Right cardiac atrium (tissue), 5 donors: ENCODE measurements around the gene ADGRD1. TPM values are rescaled to one million over a fixed set of nuclear protein-coding genes. Genes with fewer than 3 reads are reported as not detected.

Experiments
- ATAC-seq, 2 donors: fragments of 200-7000 bp; cut with Tn5 transposase; one replicate each; pipeline versions ENCODE4 v1.8.0 to v1.9.1; 2020; ENCODE audit warnings: moderate library complexity in 2 of 2, mild to moderate bottlenecking in 1 of 2
- DNase-seq, 3 donors: peaks; one replicate each; pipeline ENCODE4 v3.0.0-alpha.2; 2020
- H3K27ac ChIP-seq: one replicate; pipeline ENCODE4 v1.5.1; 2013; ENCODE audit warnings: mild to moderate bottlenecking, low read length, control low read depth, moderate library complexity
- H3K27me3 ChIP-seq: one replicate; pipeline ENCODE4 v1.6.1; 2013; ENCODE audit not compliant: control insufficient read depth, insufficient read depth
- H3K4me1 ChIP-seq: one replicate; pipeline ENCODE4 v1.6.1; 2013; ENCODE audit warnings: low read length; ENCODE audit not compliant: control insufficient read depth, insufficient read depth
- H3K4me3 ChIP-seq: one replicate; pipeline ENCODE4 v1.5.1; 2013; ENCODE audit warnings: low read length, control low read depth
- H3K9me3 ChIP-seq: one replicate; pipeline ENCODE4 v1.6.1; 2013; ENCODE audit warnings: low read length; ENCODE audit not compliant: control insufficient read depth
- WGBS: extraction: QIAGEN DNeasy Blood & Tissue Kit; methylation state at CpG from one replicate; pipeline ENCODE4 v1.1.7; 2013; 5-methylcytosine and 5-hydroxymethylcytosine counted together
- intact Hi-C, 4 donors: fragments of 100-400 bp; cut with DNase I; formaldehyde crosslinking; loops; one replicate each; pipeline versions ENCODE4 v1.11.0 to v1.14.0; 2022 to 2023
- polyA plus RNA-seq: library from polyadenylated mRNA; stranded (reverse); fragments of 200-250 nt; gene quantifications from one replicate; pipeline ENCODE4 v1.2.3, GENCODE V29; 2013
- total RNA-seq, 4 donors: library from RNA; stranded (reverse); fragmentation: NEBNext Ultra II Directional; extraction: Animal tissue kit (Norgen Biotek cat#: 25700); gene quantifications; one replicate each; pipeline ENCODE4 v1.2.1, GENCODE V29; 2021
- donor health status: healthy with polysubstance abuse.
- donor health status: DM: no; HTN: yes; CAD: no.
- donor health status: DM: no; HTN: no; CAD: no.
- donor health status: DM: no; HTN: yes; CAD: no; lungs with severe emphysema.
- donor health status: DM: yes; HTN: yes; CAD: no.

The ADGRD1 gene
- total and polyA plus RNA-seq, 5 donors, result 50.0 to 386 (median 234) TPM

GRCh38 chr12:130998136-130998535 is 44.4 kb downstream of the ADGRD1 start:
- H3K27ac ChIP-seq, result no peak overlapping the region
- intact Hi-C loops, result no loop called here
- DNase-seq, result no peak
- H3K4me3 ChIP-seq, result no peak overlapping the region
- H3K27me3 ChIP-seq, result no peaks in the 10 kb centered on the region
- 87% methylated on average over 5 of the region's 5 CpGs for WGBS
- no peaks in the 10 kb centered on the region for H3K4me1 ChIP-seq
- H3K9me3 ChIP-seq, result no peaks in the 10 kb centered on the region
- no peak for ATAC-seq

- Histone ChIP-seq H3K27me3 (no peaks in the 10 kb centered on the region), H3K4me3 (no peak overlapping the region), H3K9me3 (no peaks in the 10 kb centered on the region), H3K27ac (no peak overlapping the region), H3K4me1 (no peaks in the 10 kb centered on the region)
- DNase-seq (peak in 1 of 3 donors; percentile 29), ATAC-seq (no peak)
- intact Hi-C loops, result no loop called here
- WGBS, result 87% methylated on average over 16 of the region's 16 CpGs
Observed at GRCh38 chr12:131000000-131000486, 46.3 kb downstream of the ADGRD1 start.

GRCh38 chr12:131001493-131001892 is 47.8 kb downstream of the ADGRD1 start:
- no peak for ATAC-seq

GRCh38 chr12:131002216-131002631 is 48.5 kb downstream of the ADGRD1 start:
- ATAC-seq, result no peak
- no peaks in the 10 kb centered on the region for H3K27me3 ChIP-seq
- no peak for DNase-seq
- intact Hi-C loops, result no loop called here
- no peaks in the 10 kb centered on the region for H3K9me3 ChIP-seq
- WGBS, result 61% methylated on average over 2 of the region's 2 CpGs
- H3K27ac ChIP-seq, result no peak overlapping the region
- no peak overlapping the region for H3K4me3 ChIP-seq
- H3K4me1 ChIP-seq, result peaks cover 1% of the 10 kb centered on the region

More at GRCh38 chr12:131001493-131001892, 47.8 kb downstream of the ADGRD1 start:
- no peaks in the 10 kb centered on the region for H3K9me3 ChIP-seq
- no peak overlapping the region for H3K4me3 ChIP-seq
- WGBS, result 90% methylated on average over 1 of the region's 1 CpG
- intact Hi-C loops, result no loop called here
- H3K4me1 ChIP-seq, result peaks cover 1% of the 10 kb centered on the region
- no peak for DNase-seq
- H3K27me3 ChIP-seq, result no peaks in the 10 kb centered on the region
- peak overlapping the region; percentile 26 for H3K27ac ChIP-seq

GRCh38 chr12:131003036-131003715 is 49.5 kb downstream of the ADGRD1 start:
- WGBS, result 80% methylated on average over 18 of the region's 18 CpGs
- H3K4me1 ChIP-seq, result peaks cover 1% of the 10 kb centered on the region

GRCh38 chr12:131003716-131004045 is 50.0 kb downstream of the ADGRD1 start:
- Histone ChIP-seq H3K27me3 (no peaks in the 10 kb centered on the region), H3K9me3 (no peaks in the 10 kb centered on the region), H3K4me1 (peaks cover 1% of the 10 kb centered on the region), H3K4me3 (no peak overlapping the region), H3K27ac (no peak overlapping the region)
- ATAC-seq (no peak), DNase-seq (no peak)
- WGBS, result 79% methylated on average over 18 of the region's 18 CpGs
- intact Hi-C loops, result no loop called here

More at GRCh38 chr12:131003036-131003715, 49.5 kb downstream of the ADGRD1 start:
- DNase-seq, result peak in 1 of 3 donors; percentile 40
- Histone ChIP-seq H3K4me3 (no peak overlapping the region), H3K27ac (no peak overlapping the region), H3K27me3 (no peaks in the 10 kb centered on the region), H3K9me3 (no peaks in the 10 kb centered on the region)
- no peak for ATAC-seq
- intact Hi-C loops, result no loop called here

- Histone ChIP-seq H3K27ac (no peak overlapping the region), H3K4me1 (peaks cover 1% of the 10 kb centered on the region), H3K4me3 (no peak overlapping the region), H3K9me3 (no peaks in the 10 kb centered on the region), H3K27me3 (no peaks in the 10 kb centered on the region)
- intact Hi-C loops, result no loop called here
- ATAC-seq, result no peak
- 80% methylated on average over 22 of the region's 22 CpGs for WGBS
- peak in 1 of 3 donors; percentile 36 for DNase-seq
Observed at GRCh38 chr12:131004166-131004565, 50.5 kb downstream of the ADGRD1 start.

GRCh38 chr12:131005161-131006035 is 51.7 kb downstream of the ADGRD1 start:
- H3K4me3 ChIP-seq, result no peak overlapping the region
- H3K9me3 ChIP-seq, result no peaks in the 10 kb centered on the region
- peaks cover 4% of the 10 kb centered on the region for H3K4me1 ChIP-seq
- no peak overlapping the region for H3K27ac ChIP-seq
- intact Hi-C loops, result no loop called here
- ATAC-seq (no peak), DNase-seq (peak in 1 of 3 donors; percentile 56)
- 79% methylated on average over 18 of the region's 18 CpGs for WGBS
- no peaks in the 10 kb centered on the region for H3K27me3 ChIP-seq

- H3K9me3 ChIP-seq, result no peaks in the 10 kb centered on the region
- no peak overlapping the region for H3K4me3 ChIP-seq
- intact Hi-C loops, result no loop called here
- H3K27me3 ChIP-seq, result no peaks in the 10 kb centered on the region
- peaks cover 4% of the 10 kb centered on the region for H3K4me1 ChIP-seq
- WGBS, result 87% methylated on average over 21 of the region's 21 CpGs
- H3K27ac ChIP-seq, result peak overlapping the region; percentile 8
- no peak for ATAC-seq
- DNase-seq, result peak in 1 of 3 donors; percentile 43
Observed at GRCh38 chr12:131006036-131006735, 52.5 kb downstream of the ADGRD1 start.

- H3K27me3 ChIP-seq, result no peaks in the 10 kb centered on the region
- H3K9me3 ChIP-seq, result no peaks in the 10 kb centered on the region
- H3K4me3 ChIP-seq, result no peak overlapping the region
- intact Hi-C loops, result no loop called here
- peak; percentile 63 to 74 for ATAC-seq
- H3K27ac ChIP-seq, result peak overlapping the region; percentile 47
- 42% methylated on average over 20 of the region's 20 CpGs for WGBS
- peak; percentile 70 to 92 (median 88) for DNase-seq
- H3K4me1 ChIP-seq, result peaks cover 4% of the 10 kb centered on the region
Observed at GRCh38 chr12:131007031-131007739, 53.5 kb downstream of the ADGRD1 start.
